Keratinocyte (primary cell): ENCODE data around the gene SSC4D.

Experiments used
- CTCF ChIP-seq, 3 experiments: IDR thresholded peaks in 1 of 3; conservative IDR thresholded peaks in 1 of 3; optimal IDR thresholded peaks in 1 of 3; 2 replicates in 2 of 3; 3 replicates in 1 of 3; pipeline versions ENCODE3 to v1.5.1; 2011; ENCODE audit warnings: low read length in 3 of 3, mild to moderate bottlenecking in 3 of 3, moderate library complexity in 2 of 3, control low read depth in 1 of 3, inconsistent platforms in 1 of 3; ENCODE audit not compliant: insufficient read depth in 2 of 3; ENCODE audit errors: extremely low read depth in 1 of 3
- EZH2 ChIP-seq: IDR thresholded peaks from one replicate; pipeline ENCODE4 v1.6.1; 2012; ENCODE audit warnings: inconsistent platforms, mild to moderate bottlenecking, low read length, moderate library complexity

GRCh38 chr7:76358011-76358480 is 51.5 kb downstream of the SSC4D start:
- no peak for TF ChIP-seq CTCF (optimal IDR thresholded peaks at IDR 0.05 in 1 of 3, IDR thresholded peaks at IDR 0.05 in 1 of 3, conservative IDR thresholded peaks at IDR 0.05 in 1 of 3; ENCODE audit: extremely low read depth in 1 of 3, insufficient read depth in 2 of 3, low read length in 3 of 3)
- no peak for TF ChIP-seq EZH2
